PC-9 (cell line): Measurements from ENCODE around the gene FOXC1.

Source experiments
- CTCF ChIP-seq: fragments of 200-600 bp; sonication (generic); conservative IDR thresholded peaks from 2 replicates; pipeline ENCODE4 v1.6.1; 2017; ENCODE audit warnings: mixed run types, antibody characterized with exemption, mild to moderate bottlenecking, moderate library complexity
- EZH2 ChIP-seq: fragments of 200-600 bp; sonication (generic); IDR thresholded peaks from 2 replicates; pipeline ENCODE4 v1.8.0; 2017; ENCODE audit warnings: antibody characterized with exemption, low read depth

- TF ChIP-seq CTCF, result no peak
- TF ChIP-seq EZH2, result no peak
These were observed 4.5 kb upstream of the FOXC1 start for GRCh38 chr6:1605004-1605892.
